Left renal cortex interstitium (tissue), 4 donors: ENCODE data around the gene ICE1. TPM values are rescaled to one million over a fixed set of nuclear protein-coding genes. Genes with fewer than 3 reads are reported as not detected.
"Not testable (repeated sequence)": the region's sequence is repeated elsewhere in the genome, so short reads cannot be mapped to it uniquely, and the experiment has no call there.

Experiments used
- DNase-seq, 4 donors: peaks; one replicate each; pipeline ENCODE4 v3.0.0-alpha.2; 2013; ENCODE audit warnings: low read depth in 4 of 4, low spot score in 2 of 4, missing footprints in 1 of 4
- polyA plus RNA-seq, 4 donors: library from polyadenylated mRNA; unstranded; fragments of 120-200 nt; gene quantifications; one replicate each; pipeline ENCODE4 v1.2.1, GENCODE V29; 2013; ENCODE audit not compliant: insufficient read length in 4 of 4

Gene ICE1
- polyA plus RNA-seq, 4 donors, result 33.6 to 38.2 (median 36.8) TPM

- no peak for DNase-seq
Observed at GRCh38 chr5:5401095-5401494, 21.4 kb upstream of the ICE1 start.

GRCh38 chr5:5403741-5404140, 18.7 kb upstream of the ICE1 start:
- no peak for DNase-seq

GRCh38 chr5:5404381-5404780, 18.1 kb upstream of the ICE1 start:
- DNase-seq, result no peak

- no peak for DNase-seq
Observed at GRCh38 chr5:5405441-5405840, 17.0 kb upstream of the ICE1 start.

- DNase-seq, result no peak
Observed at GRCh38 chr5:5407924-5408323, 14.6 kb upstream of the ICE1 start.

GRCh38 chr5:5409151-5409810, 13.2 kb upstream of the ICE1 start:
- DNase-seq, result no peak

- DNase-seq, result not testable (repeated sequence)
Observed at GRCh38 chr5:5413856-5414255, 8.6 kb upstream of the ICE1 start.

- DNase-seq, result no peak
Observed at GRCh38 chr5:5414999-5415398, 7.5 kb upstream of the ICE1 start.

GRCh38 chr5:5416733-5417132, 5.7 kb upstream of the ICE1 start:
- DNase-seq, result no peak

- no peak for DNase-seq
Observed at GRCh38 chr5:5418006-5418405, 4.5 kb upstream of the ICE1 start.

GRCh38 chr5:5418764-5419163, 3.7 kb upstream of the ICE1 start:
- DNase-seq, result no peak

- no peak for DNase-seq
Observed at GRCh38 chr5:5419291-5420210, 2.9 kb upstream of the ICE1 start.

- DNase-seq, result no peak
Observed at GRCh38 chr5:5420251-5420650, 2.2 kb upstream of the ICE1 start.

- DNase-seq, result no peak
Observed at GRCh38 chr5:5421149-5421960, 1.1 kb upstream of the ICE1 start.

- no peak for DNase-seq
Observed at GRCh38 chr5:5422819-5423515, 490 bp downstream of the ICE1 start.

GRCh38 chr5:5423586-5423985, 1.1 kb downstream of the ICE1 start:
- DNase-seq, result no peak

- no peak for DNase-seq
Observed at GRCh38 chr5:5424736-5425135, 2.3 kb downstream of the ICE1 start.

- DNase-seq, result no peak
Observed at GRCh38 chr5:5430136-5430535, 7.7 kb downstream of the ICE1 start.

- DNase-seq, result no peak
Observed at GRCh38 chr5:5432020-5432707, 9.7 kb downstream of the ICE1 start.

GRCh38 chr5:5436203-5436760, 13.8 kb downstream of the ICE1 start:
- DNase-seq, result peak in 1 of 4 donors; percentile 17
